Kidney (tissue), 14 donors: ENCODE measurements around the gene TMEM91. TPM values are rescaled to one million over a fixed set of nuclear protein-coding genes. Genes with fewer than 3 reads are reported as not detected.

Source experiments
- DNase-seq, 5 donors: peaks; one replicate each; pipeline ENCODE4 v3.0.0-alpha.2; 2013 to 2020
- FAIRE-seq: peaks from 2 replicates; lab custom pipeline; 2012; peaks lifted over from hg19 to GRCh38; lab: Jason Lieb, UNC
- H3K27ac ChIP-seq, 2 donors: one replicate each; pipeline ENCODE4 v1.7.0; 2013; ENCODE audit warnings: low read depth in 2 of 2, low read length in 2 of 2, inconsistent platforms in 1 of 2
- H3K27me3 ChIP-seq: one replicate; pipeline ENCODE4 v1.7.1; 2013; ENCODE audit warnings: low read length, inconsistent platforms; ENCODE audit not compliant: control insufficient read depth, insufficient read depth
- H3K36me3 ChIP-seq, 3 donors: one replicate each; pipeline versions ENCODE4 v1.7.0 to v1.7.1; 2013; ENCODE audit warnings: low read length in 3 of 3, control low read depth in 1 of 3, inconsistent platforms in 1 of 3; ENCODE audit not compliant: insufficient read depth in 3 of 3, control insufficient read depth in 2 of 3
- H3K4me1 ChIP-seq, 3 donors: one replicate each; pipeline versions ENCODE4 v1.7.0 to v1.7.1; 2013; ENCODE audit warnings: low read length in 3 of 3, inconsistent platforms in 1 of 3, low read depth in 1 of 3; ENCODE audit not compliant: control insufficient read depth in 2 of 3, insufficient read depth in 2 of 3
- H3K4me3 ChIP-seq, 3 donors: one replicate each; pipeline versions ENCODE4 v1.7.0 to v1.8.1; 2013; ENCODE audit warnings: low read length in 3 of 3, control low read depth in 1 of 3, inconsistent platforms in 1 of 3
- H3K9ac ChIP-seq, 3 donors: one replicate each; pipeline versions ENCODE4 v1.7.0 to v1.7.1; 2013; ENCODE audit warnings: low read length in 3 of 3, control low read depth in 1 of 3, inconsistent platforms in 1 of 3
- H3K9me3 ChIP-seq, 3 donors: one replicate each; pipeline versions ENCODE4 v1.7.0 to v1.7.1; 2013; ENCODE audit warnings: low read length in 3 of 3, control low read depth in 1 of 3, inconsistent platforms in 1 of 3; ENCODE audit not compliant: control insufficient read depth in 2 of 3, insufficient read depth in 1 of 3
- intact Hi-C: fragments of 100-400 bp; cut with DNase I; formaldehyde crosslinking; loops from one replicate; pipeline ENCODE4 v1.11.1; 2022
- polyA plus RNA-seq: library from polyadenylated mRNA; stranded (reverse); fragments of 350-450 nt; fragmentation: Illumina TruSeq; extraction: RNeasy Lipid Tissue Mini Kit (QIAGEN cat#74804); gene quantifications from one replicate; pipeline ENCODE4 v1.2.3, GENCODE V29; 2014; ENCODE audit warnings: low read depth, low replicate concordance; ENCODE audit not compliant: insufficient read depth
- total RNA-seq: library from RNA; stranded (reverse); fragmentation: NEBNext Ultra II Directional; extraction: Animal tissue kit (Norgen Biotek cat#: 25700); gene quantifications from one replicate; pipeline ENCODE4 v1.2.1, GENCODE V29; 2021
- TF ChIP-seq, protein P1 (sequence below): IDR thresholded peaks from 3 replicates; pipeline ENCODE4 v1.5.1; 2012; ENCODE audit warnings: mild to moderate bottlenecking, moderate library complexity, borderline replicate concordance; ENCODE audit not compliant: insufficient read depth; ENCODE audit errors: extremely low read depth
- donor health status: control.
- donor health status: control.
- donor health status: control.
- donor health status: control.
- donor health status: control.
- donor health status: DM: yes; HTN: yes; CAD: no.
- donor health status: Normal renal cell carcinoma (clear cell type).

TMEM91 gene
- total and polyA plus RNA-seq, 2 donors from 2014 or later = 9.5 to 24.3 TPM

- Histone ChIP-seq H3K36me3 (no peaks in the 10 kb centered on the region), H3K4me3 (peak overlapping the region; percentile 52 to 56 (median 53)), H3K9me3 (no peaks in the 10 kb centered on the region), H3K27me3 (no peaks in the 10 kb centered on the region), H3K4me1 (peaks cover 0 to 18% (median 3%) of the 10 kb centered on the region in 3 donors), H3K9ac (peak overlapping the region; percentile 36 to 69 (median 60)), H3K27ac (peak overlapping the region in 1 of 2 donors; percentile 65)
- DNase-seq (peak in 1 of 5 donors; percentile 81), FAIRE-seq (no peak)
- intact Hi-C loops = no loop called here
- TF ChIP-seq, protein P1, sequence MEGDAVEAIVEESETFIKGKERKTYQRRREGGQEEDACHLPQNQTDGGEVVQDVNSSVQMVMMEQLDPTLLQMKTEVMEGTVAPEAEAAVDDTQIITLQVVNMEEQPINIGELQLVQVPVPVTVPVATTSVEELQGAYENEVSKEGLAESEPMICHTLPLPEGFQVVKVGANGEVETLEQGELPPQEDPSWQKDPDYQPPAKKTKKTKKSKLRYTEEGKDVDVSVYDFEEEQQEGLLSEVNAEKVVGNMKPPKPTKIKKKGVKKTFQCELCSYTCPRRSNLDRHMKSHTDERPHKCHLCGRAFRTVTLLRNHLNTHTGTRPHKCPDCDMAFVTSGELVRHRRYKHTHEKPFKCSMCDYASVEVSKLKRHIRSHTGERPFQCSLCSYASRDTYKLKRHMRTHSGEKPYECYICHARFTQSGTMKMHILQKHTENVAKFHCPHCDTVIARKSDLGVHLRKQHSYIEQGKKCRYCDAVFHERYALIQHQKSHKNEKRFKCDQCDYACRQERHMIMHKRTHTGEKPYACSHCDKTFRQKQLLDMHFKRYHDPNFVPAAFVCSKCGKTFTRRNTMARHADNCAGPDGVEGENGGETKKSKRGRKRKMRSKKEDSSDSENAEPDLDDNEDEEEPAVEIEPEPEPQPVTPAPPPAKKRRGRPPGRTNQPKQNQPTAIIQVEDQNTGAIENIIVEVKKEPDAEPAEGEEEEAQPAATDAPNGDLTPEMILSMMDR = no peak
Observed at GRCh38 chr19:41354343-41354953, 21.9 kb upstream of the TMEM91 start.

DNA sequence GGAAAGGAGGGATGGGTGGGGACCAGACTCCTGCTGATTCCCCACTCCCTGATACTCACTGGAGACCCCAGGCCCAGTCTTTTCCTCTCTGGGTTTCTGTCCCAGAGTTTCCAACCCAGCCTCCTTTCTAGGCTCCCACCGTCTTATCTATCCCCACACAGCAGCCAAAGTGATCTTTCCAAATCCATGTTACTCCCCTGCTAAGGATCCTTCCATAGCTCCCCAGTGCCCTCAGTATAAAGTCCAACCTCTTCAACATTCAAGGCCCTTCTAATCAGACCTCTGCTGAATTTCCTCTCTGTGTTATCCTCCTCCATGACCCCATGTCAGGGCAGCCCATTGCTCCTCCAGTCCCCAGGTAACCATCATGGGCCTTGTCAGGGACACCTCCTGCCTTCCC, 21.3 kb upstream of the TMEM91 start:
- TF ChIP-seq, protein P1 = no peak
- Histone ChIP-seq H3K36me3 (no peaks in the 10 kb centered on the region), H3K4me1 (peaks cover 0 to 18% (median 3%) of the 10 kb centered on the region in 3 donors), H3K9me3 (no peaks in the 10 kb centered on the region), H3K27me3 (no peaks in the 10 kb centered on the region), H3K9ac (no peak overlapping the region), H3K27ac (no peak overlapping the region), H3K4me3 (no peak overlapping the region)
- no peak for DNase-seq
- intact Hi-C loops = no loop called here
- no peak for FAIRE-seq

- TF ChIP-seq, protein P1 = no peak
- no peak for FAIRE-seq
- no peaks in the 10 kb centered on the region for H3K36me3 ChIP-seq
- H3K9ac ChIP-seq = no peak overlapping the region
- H3K4me3 ChIP-seq = no peak overlapping the region
- no peaks in the 10 kb centered on the region for H3K9me3 ChIP-seq
- no peaks in the 10 kb centered on the region for H3K27me3 ChIP-seq
- H3K27ac ChIP-seq = no peak overlapping the region
- DNase-seq = no peak
- intact Hi-C loops = no loop called here
- peaks cover 0 to 18% (median 3%) of the 10 kb centered on the region in 3 donors for H3K4me1 ChIP-seq
Observed at GRCh38 chr19:41355802-41356201, 20.5 kb upstream of the TMEM91 start.
